GM12891 (cell line): ENCODE data around the gene SPINT2.
"Not testable (repeated sequence)": the region's sequence is repeated elsewhere in the genome, so short reads cannot be mapped to it uniquely, and the experiment has no call there.

ENCODE experiments used
- POLR2A ChIP-seq: IDR thresholded peaks from 2 replicates; pipeline ENCODE4 v1.6.1; 2011; ENCODE audit warnings: low read depth, low read length, control low read depth
- POLR2AphosphoS5 ChIP-seq: IDR thresholded peaks from 2 replicates; pipeline ENCODE4 v1.6.1; 2011; ENCODE audit warnings: low read depth, low read length, control low read depth

GRCh38 chr19:38224863-38225218 is 39.5 kb upstream of the SPINT2 start:
- not testable (repeated sequence) for TF ChIP-seq POLR2A, POLR2AphosphoS5
